IMR-90 (cell line): Measurements from ENCODE around the gene PSME2. TPM values are rescaled to one million over a fixed set of nuclear protein-coding genes. Genes with fewer than 3 reads are reported as not detected.

Experiments used
- ATAC-seq: fragments of 200-7000 bp; cut with Tn5 transposase; 2 replicates; pipeline ENCODE4 v1.9.1; 2020; ENCODE audit warnings: low read depth, mild to moderate bottlenecking, moderate library complexity
- BruUV-seq: library from RNA; stranded (reverse); fragments of 400-500 nt; replicated peaks from 2 replicates; lab custom pipeline; 2021; lab: Mats Ljungman, UMichigan
- CTCF ChIA-PET: fragments of 300-600 bp; formaldehyde crosslinking; extraction: SDS; loops from one replicate; lab custom pipeline; 2021; ENCODE audit warnings: antibody characterized with exemption; lab: Yijun Ruan, JAX
- POLR2A ChIA-PET: fragments of 300-600 bp; sonication (Branson Sonifier 250); formaldehyde crosslinking; loops from one replicate; lab custom pipeline; 2022; ENCODE audit warnings: antibody characterized with exemption; ENCODE audit not compliant: unreplicated experiment; lab: Charles Lee
- DNase-seq: peaks from one replicate; pipeline ENCODE4 v3.0.0; 2013
- H2AFZ ChIP-seq: replicated peaks from 2 replicates; pipeline ENCODE3; 2013; ENCODE audit warnings: low read length, mild to moderate bottlenecking; ENCODE audit not compliant: poor library complexity
- H2AK5ac ChIP-seq: 2 replicates; pipeline ENCODE4 v1.6.1; 2013; ENCODE audit warnings: low read depth, low read length, inconsistent platforms
- H2AK9ac ChIP-seq: replicated peaks from 2 replicates; pipeline ENCODE3; 2013; ENCODE audit warnings: mild to moderate bottlenecking, low read depth, low read length, moderate library complexity; ENCODE audit not compliant: poor library complexity
- H2BK120ac ChIP-seq: 2 replicates; pipeline ENCODE4 v1.6.1; 2013; ENCODE audit warnings: low read depth, low read length, inconsistent platforms
- H2BK15ac ChIP-seq: 3 replicates; pipeline ENCODE4 v1.6.1; 2013; ENCODE audit warnings: low read depth, low read length, inconsistent platforms
- H2BK20ac ChIP-seq: 2 replicates; pipeline ENCODE4 v1.6.1; 2013; ENCODE audit warnings: low read depth, mild to moderate bottlenecking, inconsistent platforms, low read length, moderate library complexity
- H2BK5ac ChIP-seq: 2 replicates; pipeline ENCODE4 v1.6.1; 2013; ENCODE audit warnings: mild to moderate bottlenecking, low read depth, low read length, inconsistent platforms; ENCODE audit not compliant: poor library complexity, severe bottlenecking
- H3K14ac ChIP-seq: replicated peaks from 2 replicates; pipeline ENCODE4 v1.6.1; 2013; ENCODE audit warnings: low read depth, low read length, inconsistent platforms
- H3K18ac ChIP-seq: 2 replicates; pipeline ENCODE4 v1.6.1; 2013; ENCODE audit warnings: low read depth, low read length, control low read depth
- H3K23ac ChIP-seq: 2 replicates; pipeline ENCODE4 v1.6.1; 2013; ENCODE audit warnings: low read depth, low read length, inconsistent platforms
- H3K27ac ChIP-seq: 2 replicates; pipeline ENCODE4 v1.5.1; 2013; ENCODE audit warnings: mild to moderate bottlenecking, control low read depth, low read length; ENCODE audit not compliant: insufficient read depth
- H3K27me3 ChIP-seq: 2 replicates; pipeline ENCODE4 v1.6.1; 2013; ENCODE audit warnings: low read length; ENCODE audit not compliant: control insufficient read depth, insufficient read depth
- H3K36me3 ChIP-seq: 2 replicates; pipeline ENCODE4 v1.6.1; 2013; ENCODE audit warnings: low read length, mixed read lengths; ENCODE audit not compliant: control insufficient read depth, insufficient read depth
- H3K4ac ChIP-seq: 2 replicates; pipeline ENCODE4 v1.6.1; 2013; ENCODE audit warnings: low read depth, low read length, inconsistent platforms
- H3K4me1 ChIP-seq: 2 replicates; pipeline ENCODE4 v1.6.1; 2013; ENCODE audit warnings: low read length, mixed read lengths; ENCODE audit not compliant: control insufficient read depth, insufficient read depth
- H3K4me2 ChIP-seq: 2 replicates; pipeline ENCODE4 v1.6.1; 2013; ENCODE audit warnings: low read depth, mild to moderate bottlenecking, control low read depth, low read length, moderate library complexity
- H3K4me3 ChIP-seq: 2 replicates; pipeline ENCODE4 v1.5.1; 2013; ENCODE audit warnings: low read depth, mild to moderate bottlenecking, control low read depth, low read length, moderate library complexity; ENCODE audit not compliant: insufficient read depth
- H3K56ac ChIP-seq: 2 replicates; pipeline ENCODE4 v1.6.1; 2013; ENCODE audit warnings: low read length, inconsistent platforms; ENCODE audit not compliant: insufficient read depth; ENCODE audit errors: extremely low read depth
- H3K79me1 ChIP-seq, 2 experiments: 2 replicates each; pipeline ENCODE4 v1.6.1; 2013; ENCODE audit warnings: low read length in 2 of 2, inconsistent platforms in 1 of 2, low read depth in 1 of 2
- H3K9ac ChIP-seq: 2 replicates; pipeline ENCODE4 v1.6.1; 2013; ENCODE audit warnings: low read depth, low read length, control low read depth
- H3K9me1 ChIP-seq: 2 replicates; pipeline ENCODE4 v1.6.1; 2013; ENCODE audit warnings: low read length, inconsistent platforms; ENCODE audit not compliant: insufficient read depth
- H3K9me3 ChIP-seq: 2 replicates; pipeline ENCODE4 v1.6.1; 2013; ENCODE audit warnings: low read length; ENCODE audit not compliant: control insufficient read depth, insufficient read depth
- H4K20me1 ChIP-seq: 2 replicates; pipeline ENCODE4 v1.6.1; 2013; ENCODE audit warnings: low read length, inconsistent platforms; ENCODE audit not compliant: insufficient read depth
- H4K5ac ChIP-seq: 2 replicates; pipeline ENCODE4 v1.6.1; 2013; ENCODE audit warnings: mild to moderate bottlenecking, low read depth, low read length, control low read depth
- H4K8ac ChIP-seq, 2 experiments: 2 replicates each; pipeline ENCODE4 v1.6.1; 2013; ENCODE audit warnings: low read depth in 2 of 2, low read length in 2 of 2, control low read depth in 1 of 2, inconsistent platforms in 1 of 2
- H4K91ac ChIP-seq: 2 replicates; pipeline ENCODE4 v1.6.1; 2013; ENCODE audit warnings: low read depth, low read length, inconsistent platforms; ENCODE audit not compliant: insufficient read depth
- CEBPB ChIP-seq: IDR thresholded peaks from 2 replicates; pipeline ENCODE4 v1.6.1; 2012; ENCODE audit warnings: low read depth, low read length, improper control_type of control experiment
- CHD1 ChIP-seq: IDR thresholded peaks from 2 replicates; pipeline ENCODE4 v1.6.1; 2012; ENCODE audit warnings: low read depth, low read length, improper control_type of control experiment
- FOS ChIP-seq: fragments of 150-350 bp; IDR thresholded peaks from 2 replicates; pipeline ENCODE4 v1.6.1; 2016; ENCODE audit warnings: low read depth, low read length
- MAFK ChIP-seq: IDR thresholded peaks from 2 replicates; pipeline ENCODE4 v1.6.1; 2012; ENCODE audit warnings: low read depth, low read length, improper control_type of control experiment
- MAZ ChIP-seq: IDR thresholded peaks from 2 replicates; pipeline ENCODE4 v1.6.1; 2012; ENCODE audit warnings: low read depth, mild to moderate bottlenecking, low read length, improper control_type of control experiment, moderate library complexity, borderline replicate concordance
- MXI1 ChIP-seq: IDR thresholded peaks from 2 replicates; pipeline ENCODE4 v1.6.1; 2012; ENCODE audit warnings: low read depth, mild to moderate bottlenecking, low read length, moderate library complexity, borderline replicate concordance
- NFE2L2 ChIP-seq: fragments of 150-350 bp; IDR thresholded peaks from 2 replicates; pipeline ENCODE4 v1.6.1; 2016; ENCODE audit warnings: low read depth, mild to moderate bottlenecking, low read length
- POLR2A ChIP-seq: IDR thresholded peaks from 2 replicates; pipeline ENCODE4 v1.6.1; 2012; ENCODE audit warnings: mild to moderate bottlenecking, low read depth, low read length
- RAD21 ChIP-seq: IDR thresholded peaks from 2 replicates; pipeline ENCODE4 v1.6.1; 2012; ENCODE audit warnings: low read length, improper control_type of control experiment
- RCOR1 ChIP-seq: IDR thresholded peaks from 2 replicates; pipeline ENCODE4 v1.6.1; 2012; ENCODE audit warnings: mild to moderate bottlenecking, low read length, improper control_type of control experiment; ENCODE audit not compliant: insufficient replicate concordance
- RFX5 ChIP-seq: IDR thresholded peaks from 2 replicates; pipeline ENCODE4 v1.8.0; 2012; ENCODE audit warnings: low read depth, mild to moderate bottlenecking, low read length, moderate library complexity
- SMC3 ChIP-seq: fragments of 150-350 bp; IDR thresholded peaks from 2 replicates; pipeline ENCODE4 v1.6.1; 2016; ENCODE audit warnings: low read depth, mild to moderate bottlenecking, antibody characterized with exemption, low read length, moderate library complexity
- WGBS, 2 experiments: methylation state at CpG; one replicate each; pipeline versions ENCODE4 v1.1.5 to v1.1.7; 2013; ENCODE audit warnings: missing lambda C conversion rate in 2 of 2; ENCODE audit not compliant: insufficient read length in 1 of 2; ENCODE audit errors: extremely low coverage in 2 of 2; 5-methylcytosine and 5-hydroxymethylcytosine counted together
- dilution Hi-C: fragments of 300-500 bp; cut with HindIII; formaldehyde crosslinking; loops from one replicate; pipeline ENCODE4 v1.14.3; 2018; ENCODE audit warnings: low sequenced_read_pairs; ENCODE audit not compliant: unreplicated experiment
- in situ Hi-C: fragments of 300-500 bp; cut with MboI; formaldehyde crosslinking; loops from 3 replicates; pipeline ENCODE4 v1.14.3; 2019; ENCODE audit warnings: low sequenced_read_pairs, inconsistent platforms, mixed read lengths
- intact Hi-C: fragments of 100-400 bp; cut with micrococcal nuclease; formaldehyde crosslinking; loops from 2 replicates; pipeline ENCODE4 v1.10.0; 2022
- polyA plus RNA-seq, 3 experiments: library from polyadenylated mRNA; depleted of rRNA; stranded (reverse); fragments of >200 nt; gene quantifications; 2 replicates each; pipeline ENCODE4 v1.2.3, GENCODE V29; 2012; ENCODE audit warnings: low replicate concordance in 1 of 3
- total RNA-seq: library from RNA; depleted of rRNA; stranded (reverse); fragments of >200 nt; gene quantifications from 2 replicates; pipeline ENCODE4 v1.2.3, GENCODE V29; 2012
- TF ChIP-seq, protein P1 (sequence below): fragments of 150-350 bp; IDR thresholded peaks from 2 replicates; pipeline ENCODE4 v1.6.1; 2017; ENCODE audit warnings: mild to moderate bottlenecking, antibody characterized with exemption, low read length, low read depth
- TF ChIP-seq, protein P2 (sequence below): conservative IDR thresholded peaks from 2 replicates; pipeline ENCODE4 v1.5.1; 2012; ENCODE audit warnings: mild to moderate bottlenecking, low read depth, low read length, improper control_type of control experiment
- TF ChIP-seq, protein P3 (sequence below): fragments of 150-350 bp; IDR thresholded peaks from 2 replicates; pipeline ENCODE4 v1.6.1; 2016; ENCODE audit warnings: low read depth, mild to moderate bottlenecking, low read length, moderate library complexity, borderline replicate concordance

PSME2 gene
- total and polyA plus RNA-seq, 2 of the 4 experiments (the other 2 are of a cell fraction): 104 to 141 TPM

DNA sequence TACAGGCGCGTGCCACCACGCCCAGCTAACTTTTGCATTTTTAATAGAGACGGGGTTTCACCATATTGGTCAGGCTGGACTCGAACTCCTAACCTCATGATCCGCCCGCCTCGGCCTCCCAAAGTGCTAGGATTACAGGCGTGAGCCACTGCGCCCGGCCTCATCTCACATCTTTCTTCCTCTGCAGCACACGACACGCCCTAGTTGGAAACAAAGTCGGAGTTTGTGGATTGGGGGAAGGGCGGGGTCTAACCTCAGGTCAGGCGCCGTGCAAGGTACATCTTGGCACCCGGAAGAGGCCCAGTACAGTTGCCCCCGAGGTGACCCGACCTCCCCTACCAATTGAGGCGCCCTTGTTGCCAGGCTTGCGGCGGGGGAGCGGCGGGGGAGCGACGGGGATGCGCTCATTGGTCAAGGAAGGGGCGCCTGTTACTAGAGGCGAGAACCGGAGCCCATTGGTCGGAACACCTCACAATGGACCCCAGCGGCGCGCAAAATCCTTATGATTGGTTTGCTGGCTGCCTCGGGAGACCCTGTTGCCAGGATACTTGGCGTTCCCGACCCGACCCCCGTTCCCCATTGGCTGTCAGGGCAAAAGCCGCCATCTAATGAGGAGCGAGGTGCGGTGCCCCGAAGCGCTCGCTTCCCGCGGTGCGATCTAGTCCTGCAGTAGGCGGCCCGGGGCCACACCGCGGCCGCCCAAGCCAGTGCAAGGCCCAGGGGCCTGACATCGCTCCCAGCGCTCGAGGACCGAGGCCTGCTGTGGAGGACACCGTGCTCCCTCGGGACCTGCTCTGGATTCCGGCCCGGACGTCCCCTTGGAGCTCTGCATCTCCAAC lies 25.2 kb upstream of the PSME2 start, which contains the start of gene REC8:
Gene REC8, plus strand, starts transcription at position 659 of the 839 bp plus-strand sequence. CDS start 473 bp downstream, outside the sequence.
- no peak within 1 kb of the TSS for H3K23ac ChIP-seq
- H3K27me3 ChIP-seq: no peaks in the 10 kb centered on the region
- no peak within 1 kb of the TSS for H3K4me3 ChIP-seq
- H2AK9ac ChIP-seq: peak within 1 kb of the TSS; percentile 57
- dilution Hi-C loops (no loop called here), intact Hi-C loops (no loop called here), in situ Hi-C loops (no loop called here)
- H3K36me3 ChIP-seq: peaks cover 29% of the 10 kb centered on the region
- H3K9ac ChIP-seq: no peak within 1 kb of the TSS
- H2BK20ac ChIP-seq: no peak within 1 kb of the TSS
- WGBS, 2 experiments: 31% methylated on average over 35 of the region's 63 CpGs; no CpG with 5 or more reads in 1 of the 2 experiments
- ChIA-PET CTCF (interaction anchor here (0.7 kb wide), 1 partner anchor 10 kb away, joined by 3 read pairs; the partner anchor contains the start of gene IRF9), POLR2A (no interaction called here)
- no peak for DNase-seq
- no peaks in the 10 kb centered on the region for H4K20me1 ChIP-seq
- no peak within 1 kb of the TSS for H2BK15ac ChIP-seq
- no peaks in the 10 kb centered on the region for H3K4me1 ChIP-seq
- no peaks in the 10 kb centered on the region for H3K9me3 ChIP-seq
- no peak within 1 kb of the TSS for H2BK5ac ChIP-seq
- H2AFZ ChIP-seq: peak within 1 kb of the TSS; percentile 61
- H2AK5ac ChIP-seq: no peak within 1 kb of the TSS
- 0 out of 4 replicates have a peak within 1 kb of the TSS, but pooled peaks of 1 of the 2 experiments have one; percentile 14 for H4K8ac ChIP-seq
- no peak within 1 kb of the TSS for H4K5ac ChIP-seq
- no peak within 1 kb of the TSS for H3K14ac ChIP-seq
- no peak within 1 kb of the TSS for H3K4ac ChIP-seq
- H3K79me1 ChIP-seq: no peaks in the 10 kb centered on the region
- BruUV-seq: no TSS peak
- H3K56ac ChIP-seq: no peak within 1 kb of the TSS
- H3K18ac ChIP-seq: no peak within 1 kb of the TSS
- ATAC-seq: no peak
- no peak within 1 kb of the TSS for H4K91ac ChIP-seq
- 0 out of 2 replicates have a peak, but pooled peaks cover 3% of the 10 kb centered on the region for H3K9me1 ChIP-seq
- no peak within 1 kb of the TSS for H3K27ac ChIP-seq
- no peak within 1 kb of the TSS for H3K4me2 ChIP-seq
- no peak within 1 kb of the TSS for H2BK120ac ChIP-seq
- TF ChIP-seq MXI1: no peak
- no peak for TF ChIP-seq CHD1
- no peak for TF ChIP-seq MAFK
- TF ChIP-seq RCOR1: no peak
- TF ChIP-seq RFX5: no peak
- TF ChIP-seq POLR2A: no peak
- TF ChIP-seq, protein P1, sequence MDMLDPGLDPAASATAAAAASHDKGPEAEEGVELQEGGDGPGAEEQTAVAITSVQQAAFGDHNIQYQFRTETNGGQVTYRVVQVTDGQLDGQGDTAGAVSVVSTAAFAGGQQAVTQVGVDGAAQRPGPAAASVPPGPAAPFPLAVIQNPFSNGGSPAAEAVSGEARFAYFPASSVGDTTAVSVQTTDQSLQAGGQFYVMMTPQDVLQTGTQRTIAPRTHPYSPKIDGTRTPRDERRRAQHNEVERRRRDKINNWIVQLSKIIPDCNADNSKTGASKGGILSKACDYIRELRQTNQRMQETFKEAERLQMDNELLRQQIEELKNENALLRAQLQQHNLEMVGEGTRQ: no peak
- TF ChIP-seq MAZ: no peak
- no peak for TF ChIP-seq NFE2L2
- no peak for TF ChIP-seq SMC3
- TF ChIP-seq RAD21: no peak
- no peak for TF ChIP-seq CEBPB
- TF ChIP-seq, protein P2, sequence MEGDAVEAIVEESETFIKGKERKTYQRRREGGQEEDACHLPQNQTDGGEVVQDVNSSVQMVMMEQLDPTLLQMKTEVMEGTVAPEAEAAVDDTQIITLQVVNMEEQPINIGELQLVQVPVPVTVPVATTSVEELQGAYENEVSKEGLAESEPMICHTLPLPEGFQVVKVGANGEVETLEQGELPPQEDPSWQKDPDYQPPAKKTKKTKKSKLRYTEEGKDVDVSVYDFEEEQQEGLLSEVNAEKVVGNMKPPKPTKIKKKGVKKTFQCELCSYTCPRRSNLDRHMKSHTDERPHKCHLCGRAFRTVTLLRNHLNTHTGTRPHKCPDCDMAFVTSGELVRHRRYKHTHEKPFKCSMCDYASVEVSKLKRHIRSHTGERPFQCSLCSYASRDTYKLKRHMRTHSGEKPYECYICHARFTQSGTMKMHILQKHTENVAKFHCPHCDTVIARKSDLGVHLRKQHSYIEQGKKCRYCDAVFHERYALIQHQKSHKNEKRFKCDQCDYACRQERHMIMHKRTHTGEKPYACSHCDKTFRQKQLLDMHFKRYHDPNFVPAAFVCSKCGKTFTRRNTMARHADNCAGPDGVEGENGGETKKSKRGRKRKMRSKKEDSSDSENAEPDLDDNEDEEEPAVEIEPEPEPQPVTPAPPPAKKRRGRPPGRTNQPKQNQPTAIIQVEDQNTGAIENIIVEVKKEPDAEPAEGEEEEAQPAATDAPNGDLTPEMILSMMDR: no peak
- TF ChIP-seq FOS: no peak
- TF ChIP-seq, protein P3, sequence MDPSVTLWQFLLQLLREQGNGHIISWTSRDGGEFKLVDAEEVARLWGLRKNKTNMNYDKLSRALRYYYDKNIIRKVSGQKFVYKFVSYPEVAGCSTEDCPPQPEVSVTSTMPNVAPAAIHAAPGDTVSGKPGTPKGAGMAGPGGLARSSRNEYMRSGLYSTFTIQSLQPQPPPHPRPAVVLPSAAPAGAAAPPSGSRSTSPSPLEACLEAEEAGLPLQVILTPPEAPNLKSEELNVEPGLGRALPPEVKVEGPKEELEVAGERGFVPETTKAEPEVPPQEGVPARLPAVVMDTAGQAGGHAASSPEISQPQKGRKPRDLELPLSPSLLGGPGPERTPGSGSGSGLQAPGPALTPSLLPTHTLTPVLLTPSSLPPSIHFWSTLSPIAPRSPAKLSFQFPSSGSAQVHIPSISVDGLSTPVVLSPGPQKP: no peak
